ENCODE measurements around the gene IRGQ.

Gene IRGQ

DNA sequence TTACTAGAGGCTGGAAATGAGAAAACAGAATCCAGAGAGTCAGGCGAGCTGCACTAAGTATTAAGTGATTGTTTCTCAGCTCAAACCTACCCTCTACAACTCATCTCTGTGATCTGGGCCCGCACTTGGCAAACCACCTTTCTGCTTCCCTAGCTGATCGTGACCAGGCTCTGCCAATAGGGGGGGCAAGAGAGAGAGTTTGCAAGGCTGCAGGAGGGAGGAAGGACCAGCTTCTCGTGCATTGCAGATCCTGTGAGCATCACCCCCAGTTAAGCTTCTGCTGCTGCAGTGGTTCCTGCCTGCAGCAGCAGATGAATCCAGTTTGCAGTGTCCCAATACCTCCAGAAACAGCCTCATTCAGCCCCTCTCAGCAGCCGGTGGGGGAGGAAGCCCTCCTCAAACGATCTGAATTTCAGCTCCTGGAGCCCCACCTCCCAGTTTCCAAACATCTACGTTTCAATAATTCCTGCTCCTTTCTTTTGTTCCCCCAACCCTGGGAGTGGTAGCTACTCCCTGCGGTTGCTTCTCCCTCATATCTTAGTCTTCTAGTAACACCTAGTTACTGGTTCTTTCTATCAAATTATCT, 40.7 kb downstream of the IRGQ start:
- Histone ChIP-seq H3K27ac (ENCODE audit: extremely low read depth, low read depth, low read length) (no peak overlapping the region), H3K4me3 (ENCODE audit: low read depth, low read length) (no peak overlapping the region), H3K4me1 (ENCODE audit: control insufficient read depth, insufficient read depth, low read length) (no peaks in the 10 kb centered on the region), H3K36me3 (ENCODE audit: control insufficient read depth in 2 of 2, insufficient read depth in 1 of 2, low read length in 2 of 2) (peaks cover 63 to 92% of the 10 kb centered on the region in 2 experiments), H3K9me3 (ENCODE audit: control insufficient read depth, insufficient read depth, low read depth, low read length) (no peaks in the 10 kb centered on the region)
- ChIA-PET CTCF (interaction anchor here (0.6 to 8.2 kb wide), 63 partner anchors 9 to 1800 kb away, joined by 3 to 167 read pairs (median 4); partner anchors contain the start of genes CEACAM6, IRGQ, LYPD3 and PHLDB3), POLR2A (interaction anchor here (0.5 to 2.2 kb wide), 13 partner anchors 10 to 503 kb away, joined by 3 to 25 read pairs (median 4); partner anchors contain the start of genes IRGQ and ZNF576)
- TF ChIP-seq ZNF366 (tag by site-specific recombination; conservative IDR thresholded peaks at IDR 0.05) (0 out of 2 replicates have a peak, but pooled peaks have one; percentile 36), ZNF571 (tag by site-specific recombination; IDR thresholded peaks at IDR 0.05) (no peak), GLIS1 (tag by site-specific recombination; IDR thresholded peaks at IDR 0.05) (peak; percentile 53; the same call in 1 of the 2 replicates), ZSCAN30 (tag by site-specific recombination; IDR thresholded peaks at IDR 0.05) (0 out of 2 replicates have a peak, but pooled peaks have one; percentile 15), SALL2 (tag by site-specific recombination; IDR thresholded peaks at IDR 0.05; ENCODE audit: borderline replicate concordance) (no peak), ZBTB17 (tag by site-specific recombination; IDR thresholded peaks at IDR 0.05) (peak; percentile 75; the same call in 1 of the 2 replicates), ZNF692 (tag by site-specific recombination; IDR thresholded peaks at IDR 0.05) (peak; percentile 33; the same call in 1 of the 2 replicates), ZNF2 (tag by site-specific recombination; IDR thresholded peaks at IDR 0.05) (peak; percentile 67), ZNF248 (tag by site-specific recombination; IDR thresholded peaks at IDR 0.05) (no peak), OSR2 (tag by site-specific recombination; IDR thresholded peaks at IDR 0.05) (peak; percentile 16; the same call in 1 of the 2 replicates), ZBTB44 (tag by site-specific recombination; IDR thresholded peaks at IDR 0.05) (peak; percentile 92), PRDM10 (tag by site-specific recombination; IDR thresholded peaks at IDR 0.05) (peak; percentile 79), ZNF341 (tag by site-specific recombination; IDR thresholded peaks at IDR 0.05; ENCODE audit: low read depth) (peak; percentile 54), ZNF654 (tag by site-specific recombination; IDR thresholded peaks at IDR 0.05; ENCODE audit: low read depth) (peak; percentile 53), ZNF350 (tag by site-specific recombination; IDR thresholded peaks at IDR 0.05) (no peak), KLF17 (tag by site-specific recombination; IDR thresholded peaks at IDR 0.05) (0 out of 2 replicates have a peak, but pooled peaks have one; percentile 20), ZNF514 (tag by site-specific recombination; IDR thresholded peaks at IDR 0.05) (no peak), ZNF280D (tag by site-specific recombination; IDR thresholded peaks at IDR 0.05) (no peak)
- TF ChIP-seq, protein P1, sequence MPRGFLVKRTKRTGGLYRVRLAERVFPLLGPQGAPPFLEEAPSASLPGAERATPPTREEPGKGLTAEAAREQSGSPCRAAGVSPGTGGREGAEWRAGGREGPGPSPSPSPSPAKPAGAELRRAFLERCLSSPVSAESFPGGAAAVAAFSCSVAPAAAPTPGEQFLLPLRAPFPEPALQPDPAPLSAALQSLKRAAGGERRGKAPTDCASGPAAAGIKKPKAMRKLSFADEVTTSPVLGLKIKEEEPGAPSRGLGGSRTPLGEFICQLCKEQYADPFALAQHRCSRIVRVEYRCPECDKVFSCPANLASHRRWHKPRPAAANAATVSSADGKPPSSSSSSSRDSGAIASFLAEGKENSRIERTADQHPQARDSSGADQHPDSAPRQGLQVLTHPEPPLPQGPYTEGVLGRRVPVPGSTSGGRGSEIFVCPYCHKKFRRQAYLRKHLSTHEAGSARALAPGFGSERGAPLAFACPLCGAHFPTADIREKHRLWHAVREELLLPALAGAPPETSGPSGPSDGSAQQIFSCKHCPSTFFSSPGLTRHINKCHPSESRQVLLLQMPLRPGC (tag by site-specific recombination; IDR thresholded peaks at IDR 0.05): no peak
- TF ChIP-seq, protein P2, sequence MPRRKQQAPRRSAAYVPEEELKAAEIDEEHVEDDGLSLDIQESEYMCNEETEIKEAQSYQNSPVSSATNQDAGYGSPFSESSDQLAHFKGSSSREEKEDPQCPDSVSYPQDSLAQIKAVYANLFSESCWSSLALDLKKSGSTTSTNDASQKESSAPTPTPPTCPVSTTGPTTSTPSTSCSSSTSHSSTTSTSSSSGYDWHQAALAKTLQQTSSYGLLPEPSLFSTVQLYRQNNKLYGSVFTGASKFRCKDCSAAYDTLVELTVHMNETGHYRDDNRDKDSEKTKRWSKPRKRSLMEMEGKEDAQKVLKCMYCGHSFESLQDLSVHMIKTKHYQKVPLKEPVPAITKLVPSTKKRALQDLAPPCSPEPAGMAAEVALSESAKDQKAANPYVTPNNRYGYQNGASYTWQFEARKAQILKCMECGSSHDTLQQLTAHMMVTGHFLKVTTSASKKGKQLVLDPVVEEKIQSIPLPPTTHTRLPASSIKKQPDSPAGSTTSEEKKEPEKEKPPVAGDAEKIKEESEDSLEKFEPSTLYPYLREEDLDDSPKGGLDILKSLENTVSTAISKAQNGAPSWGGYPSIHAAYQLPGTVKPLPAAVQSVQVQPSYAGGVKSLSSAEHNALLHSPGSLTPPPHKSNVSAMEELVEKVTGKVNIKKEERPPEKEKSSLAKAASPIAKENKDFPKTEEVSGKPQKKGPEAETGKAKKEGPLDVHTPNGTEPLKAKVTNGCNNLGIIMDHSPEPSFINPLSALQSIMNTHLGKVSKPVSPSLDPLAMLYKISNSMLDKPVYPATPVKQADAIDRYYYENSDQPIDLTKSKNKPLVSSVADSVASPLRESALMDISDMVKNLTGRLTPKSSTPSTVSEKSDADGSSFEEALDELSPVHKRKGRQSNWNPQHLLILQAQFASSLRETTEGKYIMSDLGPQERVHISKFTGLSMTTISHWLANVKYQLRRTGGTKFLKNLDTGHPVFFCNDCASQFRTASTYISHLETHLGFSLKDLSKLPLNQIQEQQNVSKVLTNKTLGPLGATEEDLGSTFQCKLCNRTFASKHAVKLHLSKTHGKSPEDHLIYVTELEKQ (tag by site-specific recombination; IDR thresholded peaks at IDR 0.05; ENCODE audit: borderline replicate concordance): no peak
